T follicular helper cell (primary cell): ENCODE data around the gene SLC2A1.

Source experiments
- DNase-seq: peaks from one replicate; pipeline ENCODE4 v3.0.0-alpha.2; 2020; ENCODE audit warnings: low read depth
- total RNA-seq, 2 experiments: gene quantifications; one replicate each; lab custom pipeline; 2026; lab: John Stamatoyannopoulos, UW

Gene SLC2A1
- 106 to 109 reads per million in 2 experiments for total RNA-seq

GRCh38 chr1:42958488-42959319, at the start of gene SLC2A1:
Gene SLC2A1 (minus strand): TSS chr1:42958868. CDS start chr1:42958651, 217 bp downstream.
- peak; percentile 93 for DNase-seq

- no peak for DNase-seq
Measured at GRCh38 chr1:43007377-43008114, 48.9 kb upstream of the SLC2A1 start.

- no peak for DNase-seq
Measured at GRCh38 chr1:43005460-43006361, 47.0 kb upstream of the SLC2A1 start.

GRCh38 chr1:43004587-43005459, 46.2 kb upstream of the SLC2A1 start:
- no peak for DNase-seq

- DNase-seq: no peak
Measured at GRCh38 chr1:43002766-43003165, 44.1 kb upstream of the SLC2A1 start.

DNA sequence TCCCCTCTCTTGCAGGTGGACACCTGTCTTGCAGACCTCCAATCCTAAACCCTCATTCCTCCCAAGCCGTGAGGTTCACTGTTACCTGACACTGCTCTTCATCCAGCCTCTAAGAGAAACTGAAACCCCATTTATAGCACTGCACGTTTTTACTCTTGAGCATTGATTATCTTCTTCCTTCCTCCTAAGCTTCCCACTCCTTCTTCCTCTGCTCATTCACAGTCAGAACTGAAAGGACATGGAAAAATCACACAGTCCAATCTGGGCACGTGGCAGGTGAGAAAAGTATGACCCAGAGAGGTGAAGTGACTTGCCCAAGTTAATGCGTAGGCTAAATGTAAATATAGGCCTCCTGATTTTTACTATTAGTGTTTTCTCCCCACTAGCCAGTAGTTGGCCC, 43.4 kb upstream of the SLC2A1 start:
- no peak for DNase-seq

- no peak for DNase-seq
Measured at GRCh38 chr1:43001434-43001833, 42.8 kb upstream of the SLC2A1 start.

DNA sequence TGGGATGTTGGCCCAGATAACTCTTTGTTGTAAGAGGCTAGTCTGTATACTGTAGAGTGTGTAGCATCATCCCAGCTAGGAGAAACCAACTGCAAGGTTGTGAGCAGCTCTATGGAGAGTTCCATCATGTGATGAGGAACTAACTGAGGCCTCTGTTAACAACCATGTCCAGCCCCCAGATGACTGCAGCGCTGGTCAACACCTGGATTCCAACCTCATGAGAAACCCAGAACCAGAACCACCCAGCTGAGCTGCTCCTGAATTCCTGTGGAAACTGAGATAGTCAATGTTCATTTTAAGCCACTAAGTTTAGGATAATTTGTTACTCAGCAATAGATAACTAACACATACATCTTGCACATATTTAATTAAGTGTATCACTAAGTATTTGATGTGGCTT, 41.6 kb upstream of the SLC2A1 start:
- DNase-seq: no peak

DNA sequence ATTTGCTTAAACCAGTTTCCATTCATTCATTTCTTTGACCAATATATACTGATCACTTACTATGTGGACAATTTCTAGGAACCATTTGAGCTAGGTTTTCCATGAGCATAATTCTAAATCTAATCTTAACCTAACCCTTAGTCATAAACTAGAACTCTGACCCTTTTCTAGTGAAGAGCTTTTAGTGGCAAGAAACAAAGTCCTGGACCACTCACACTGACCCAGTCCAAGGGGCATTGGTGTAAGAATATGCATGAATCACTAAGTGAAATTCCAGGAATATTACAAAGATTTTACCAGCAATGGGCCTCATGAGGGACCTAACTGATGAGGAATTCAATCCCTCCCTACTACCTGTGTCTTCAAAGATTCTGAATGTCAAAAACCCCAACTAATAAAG, 40.6 kb upstream of the SLC2A1 start:
- no peak for DNase-seq

GRCh38 chr1:42998386-42998785, 39.7 kb upstream of the SLC2A1 start:
- no peak for DNase-seq

GRCh38 chr1:42996384-42996970, 37.8 kb upstream of the SLC2A1 start:
- no peak for DNase-seq

DNA sequence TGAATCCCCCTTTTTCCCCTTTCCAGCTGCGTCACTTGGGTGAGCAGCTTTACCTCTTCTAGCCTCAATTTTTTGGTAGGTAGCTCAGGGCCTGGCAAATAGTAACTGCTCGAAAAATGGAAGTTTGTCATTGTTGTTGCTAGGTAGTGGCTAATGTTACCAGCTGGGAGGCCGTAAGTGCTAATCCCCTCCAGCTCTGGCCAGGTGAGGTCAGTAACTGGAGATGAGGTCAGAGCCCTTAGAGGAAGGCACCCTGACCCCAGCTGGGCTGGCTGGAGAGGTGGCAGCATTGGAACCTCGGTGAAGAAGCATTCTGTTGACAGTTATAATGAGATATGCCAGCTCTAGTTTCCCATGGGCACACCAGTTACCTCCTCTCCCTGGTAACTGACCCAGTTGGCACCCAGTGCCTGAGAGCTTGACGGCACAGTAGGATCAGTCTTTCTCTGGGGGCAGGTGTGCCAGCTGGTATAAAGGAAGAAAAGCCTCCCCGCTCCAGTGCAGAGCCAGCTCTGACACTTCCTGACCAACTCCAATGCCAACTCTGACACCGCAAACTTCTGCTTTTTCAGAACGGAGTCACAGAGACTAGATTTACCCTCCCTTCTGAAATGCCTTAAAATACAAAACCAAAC, 35.0 kb upstream of the SLC2A1 start:
- DNase-seq: no peak

DNA sequence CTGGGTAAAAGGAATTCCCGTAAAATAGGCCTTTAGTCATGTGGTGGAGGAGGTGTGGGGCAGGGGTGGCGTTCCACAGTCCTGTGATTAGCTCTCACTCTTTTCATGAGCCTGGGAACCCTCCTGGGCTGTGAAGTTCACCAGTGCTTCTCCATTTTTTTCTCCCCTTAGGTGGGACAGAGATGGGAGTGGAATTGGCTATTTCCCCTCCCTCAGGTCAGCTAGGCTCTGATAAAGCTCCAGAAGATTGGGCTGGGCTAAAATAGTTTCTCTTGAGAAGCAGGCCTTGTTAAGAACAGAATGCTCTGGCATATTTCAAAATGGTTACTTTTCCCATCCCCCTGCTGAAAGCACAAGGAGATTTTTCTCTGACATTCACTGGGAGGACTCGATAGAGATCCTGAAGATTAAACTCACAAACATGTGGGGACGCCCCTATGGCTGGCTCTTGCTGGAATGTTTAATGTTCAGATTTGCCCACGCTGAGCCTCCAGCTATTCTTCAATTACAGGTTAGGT, 33.4 kb upstream of the SLC2A1 start:
- DNase-seq: no peak

DNA sequence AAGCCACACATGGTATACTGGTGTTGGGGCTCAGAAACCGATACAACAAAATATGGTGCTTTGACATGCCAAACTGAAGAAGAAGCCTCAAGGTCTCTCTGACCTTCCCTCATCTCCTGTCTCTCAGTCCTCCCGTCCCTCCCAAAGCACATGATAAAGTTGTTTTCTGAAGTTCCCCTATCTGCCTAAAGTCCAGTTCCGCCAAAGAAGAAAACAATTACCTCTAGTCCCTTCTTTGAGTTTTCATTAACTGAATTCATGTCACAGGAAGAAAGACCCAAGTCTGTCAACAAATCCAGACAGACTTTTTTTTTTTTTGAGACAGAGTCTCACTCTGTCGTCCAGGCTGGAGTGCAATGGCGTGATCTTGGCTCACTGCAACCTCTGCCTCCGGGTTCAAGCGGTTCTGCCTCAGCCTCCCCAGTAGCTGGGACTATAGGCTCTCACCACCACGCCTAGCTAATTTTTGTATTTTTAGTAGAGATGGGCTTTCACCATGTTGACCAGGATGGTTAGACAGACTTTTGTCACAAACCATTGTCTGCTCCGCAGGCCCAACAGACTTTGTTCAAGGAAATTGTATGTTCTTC, 32.2 kb upstream of the SLC2A1 start:
- no peak for DNase-seq

GRCh38 chr1:42983693-42984092, 25.0 kb upstream of the SLC2A1 start:
- no peak for DNase-seq

- no peak for DNase-seq
Measured at GRCh38 chr1:42983253-42983652, 24.6 kb upstream of the SLC2A1 start.

DNA sequence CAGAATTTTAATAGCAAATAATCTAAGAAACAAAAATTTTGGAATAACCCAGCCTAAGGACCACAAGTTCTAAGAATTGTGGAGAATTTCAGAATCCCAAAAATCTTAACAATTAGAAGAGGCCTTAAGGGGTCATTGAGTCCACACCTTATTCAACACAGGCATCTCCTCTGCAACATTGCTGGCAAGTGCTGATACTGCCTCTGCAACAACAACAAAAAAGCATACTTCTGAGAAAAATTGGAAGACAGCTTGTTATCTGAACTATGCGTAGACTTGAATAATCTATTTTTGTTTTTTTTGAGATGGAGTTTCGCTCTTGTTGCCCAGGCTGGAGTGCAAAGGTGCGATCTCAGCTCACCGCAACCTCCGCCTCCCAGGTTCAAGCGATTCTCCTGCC, 24.0 kb upstream of the SLC2A1 start:
- DNase-seq: no peak

DNA sequence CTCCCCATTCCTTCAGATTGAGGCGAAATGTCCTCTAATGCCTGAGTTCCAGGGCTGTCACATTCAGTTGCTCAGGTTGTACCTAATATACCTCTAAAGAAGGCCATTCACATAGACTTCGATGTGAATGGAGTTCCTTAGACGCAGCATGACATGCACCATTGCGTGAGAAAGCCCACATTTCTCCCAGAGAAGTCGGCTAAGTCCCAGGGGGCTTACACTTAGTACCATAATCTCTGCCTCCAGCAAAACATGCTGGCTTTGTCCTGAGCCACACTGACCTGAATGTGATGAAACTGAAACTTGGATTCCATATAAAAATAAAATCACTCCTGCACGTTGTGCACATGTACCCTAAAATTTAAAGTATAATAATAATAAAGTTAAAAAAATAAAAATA, 23.2 kb upstream of the SLC2A1 start:
- no peak for DNase-seq

DNA sequence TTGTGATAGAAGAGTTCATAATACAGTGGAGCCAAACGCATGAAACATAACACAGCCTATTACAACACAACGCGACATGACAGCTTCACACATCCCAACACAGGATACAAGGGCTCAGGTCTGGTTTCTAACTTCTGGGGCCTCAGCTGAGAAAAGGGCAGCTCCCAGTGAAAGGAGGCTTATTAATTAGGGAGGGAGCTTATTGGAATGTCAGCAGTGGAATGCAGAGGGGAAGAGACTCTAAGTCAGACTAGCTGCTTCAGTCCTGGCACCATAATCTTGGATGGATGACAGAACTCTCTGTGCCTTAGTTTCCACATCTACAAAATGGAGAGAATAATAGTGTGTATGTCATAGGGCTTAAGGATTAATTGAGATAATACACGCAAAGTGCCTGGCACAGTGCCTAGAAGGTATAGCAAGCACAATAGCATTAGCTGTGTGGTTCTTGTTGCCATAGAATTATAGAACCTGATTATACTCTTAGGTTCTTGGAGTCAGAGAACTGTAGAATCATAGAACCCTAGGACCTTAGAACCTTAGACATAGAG, 22.7 kb upstream of the SLC2A1 start:
- no peak for DNase-seq
